Activated CD4-positive, CD25-positive, alpha-beta regulatory T cell treated with anti-CD3 and anti-CD28 coated beads, Interleukin-2, amount 50 U/mL, for 24 hours (primary cell): Measurements from ENCODE around the gene STRBP.
"Not testable (repeated sequence)": the region's sequence is repeated elsewhere in the genome, so short reads cannot be mapped to it uniquely, and the experiment has no call there.

ENCODE experiments used
- ATAC-seq, 2 donors: fragments of 150-1000 bp; cut with Tn5 transposase; one replicate each; pipeline ENCODE4 v1.10.0; 2021; ENCODE audit warnings: mild to moderate bottlenecking in 1 of 2, moderate library complexity in 1 of 2

Gene STRBP

GRCh38 chr9:123282362-123283047, 14.1 kb upstream of the STRBP start:
- ATAC-seq: no peak

- no peak for ATAC-seq
Measured at GRCh38 chr9:123281659-123282350, 13.4 kb upstream of the STRBP start.

- not testable (repeated sequence) for ATAC-seq
Measured at GRCh38 chr9:123278879-123279493, 10.6 kb upstream of the STRBP start.

GRCh38 chr9:123278361-123278760, 10.0 kb upstream of the STRBP start:
- ATAC-seq: no peak

GRCh38 chr9:123276551-123276950, 8.2 kb upstream of the STRBP start:
- ATAC-seq: no peak

GRCh38 chr9:123271133-123271532, 2.7 kb upstream of the STRBP start:
- ATAC-seq: not testable (repeated sequence)

GRCh38 chr9:123269281-123269680, 895 bp upstream of the STRBP start:
- no peak for ATAC-seq

- ATAC-seq: no peak
Measured at GRCh38 chr9:123268199-123268464, 254 bp downstream of the STRBP start.

- ATAC-seq: no peak
Measured at GRCh38 chr9:123267481-123268198, 746 bp downstream of the STRBP start.

GRCh38 chr9:123266655-123267399, 1.6 kb downstream of the STRBP start:
- ATAC-seq: no peak

- ATAC-seq: no peak
Measured at GRCh38 chr9:123265833-123266232, 2.6 kb downstream of the STRBP start.

GRCh38 chr9:123263227-123263626, 5.2 kb downstream of the STRBP start:
- ATAC-seq: no peak

GRCh38 chr9:123262338-123262737, 6.0 kb downstream of the STRBP start:
- no peak for ATAC-seq

GRCh38 chr9:123261006-123261677, 7.2 kb downstream of the STRBP start:
- ATAC-seq: no peak

GRCh38 chr9:123260340-123260739, 8.0 kb downstream of the STRBP start:
- ATAC-seq: no peak

GRCh38 chr9:123257276-123257675, 11.1 kb downstream of the STRBP start:
- ATAC-seq: no peak

GRCh38 chr9:123255718-123256117, 12.7 kb downstream of the STRBP start:
- ATAC-seq: no peak

- no peak for ATAC-seq
Measured at GRCh38 chr9:123253204-123253603, 15.2 kb downstream of the STRBP start.

GRCh38 chr9:123251741-123252140, 16.6 kb downstream of the STRBP start:
- no peak for ATAC-seq

GRCh38 chr9:123251324-123251723, 17.1 kb downstream of the STRBP start:
- ATAC-seq: no peak

- ATAC-seq: no peak
Measured at GRCh38 chr9:123250504-123250903, 17.9 kb downstream of the STRBP start.

GRCh38 chr9:123249162-123249561, 19.2 kb downstream of the STRBP start:
- not testable (repeated sequence) for ATAC-seq
